Upper lobe of right lung (tissue), 1 donor: ENCODE data around the gene AFG1L. TPM values are rescaled to one million over a fixed set of nuclear protein-coding genes. Genes with fewer than 3 reads are reported as not detected.
"Not testable (repeated sequence)": the region's sequence is repeated elsewhere in the genome, so short reads cannot be mapped to it uniquely, and the experiment has no call there.

Experiments
- ATAC-seq: fragments of 200-7000 bp; cut with Tn5 transposase; one replicate; pipeline ENCODE4 v1.9.1; 2020; ENCODE audit warnings: mild to moderate bottlenecking, moderate library complexity
- DNase-seq: peaks from one replicate; pipeline ENCODE4 v3.0.0-alpha.2; 2020
- H3K27ac ChIP-seq: fragments of 200-600 bp; one replicate; pipeline ENCODE4 v1.8.0; 2022
- H3K27me3 ChIP-seq: fragments of 200-600 bp; one replicate; pipeline ENCODE4 v1.8.0; 2022; ENCODE audit warnings: mild to moderate bottlenecking
- H3K36me3 ChIP-seq: fragments of 200-600 bp; one replicate; pipeline ENCODE4 v1.8.0; 2022
- H3K4me1 ChIP-seq: fragments of 200-600 bp; one replicate; pipeline ENCODE4 v1.8.0; 2022
- H3K4me3 ChIP-seq: fragments of 200-600 bp; one replicate; pipeline ENCODE4 v1.8.0; 2022; ENCODE audit warnings: mild to moderate bottlenecking
- H3K9me3 ChIP-seq: fragments of 200-600 bp; one replicate; pipeline ENCODE4 v1.8.0; 2022
- CTCF ChIP-seq: fragments of 200-600 bp; IDR thresholded peaks from one replicate; pipeline ENCODE4 v1.8.0; 2022; ENCODE audit warnings: antibody characterized with exemption
- intact Hi-C: fragments of 100-400 bp; cut with DNase I; formaldehyde crosslinking; loops from one replicate; pipeline ENCODE4 v1.11.0; 2022
- total RNA-seq: library from RNA; stranded (reverse); fragmentation: NEBNext Ultra II Directional; extraction: Animal tissue kit (Norgen Biotek cat#: 25700); gene quantifications from one replicate; pipeline ENCODE4 v1.2.1, GENCODE V29; 2021
- donor health status: DM: no; HTN: yes; CAD: no; lungs with severe emphysema.

AFG1L gene
- total RNA-seq, 1 donor from 2014 or later = 7.7 TPM

- Histone ChIP-seq H3K27ac (no peak overlapping the region), H3K4me1 (no peaks in the 10 kb centered on the region), H3K27me3 (no peaks in the 10 kb centered on the region), H3K9me3 (no peaks in the 10 kb centered on the region), H3K4me3 (no peak overlapping the region), H3K36me3 (no peaks in the 10 kb centered on the region)
- DNase-seq = no peak
- TF ChIP-seq CTCF = no peak
- intact Hi-C loops = no loop called here
- ATAC-seq = no peak
Measured at GRCh38 chr6:108268845-108269244, 26.0 kb upstream of the AFG1L start.

- H3K4me1 ChIP-seq, DNase-seq, H3K27me3 ChIP-seq, H3K9me3 ChIP-seq, H3K27ac ChIP-seq, H3K4me3 ChIP-seq, intact Hi-C loops, ATAC-seq, H3K36me3 ChIP-seq: not testable (repeated sequence)
Measured at GRCh38 chr6:108269955-108270354, 24.9 kb upstream of the AFG1L start.

GRCh38 chr6:108274546-108274945 is 20.3 kb upstream of the AFG1L start:
- intact Hi-C loops = no loop called here

GRCh38 chr6:108275976-108276375 is 18.9 kb upstream of the AFG1L start:
- DNase-seq (no peak), ATAC-seq (no peak)
- intact Hi-C loops = no loop called here

More at GRCh38 chr6:108274546-108274945, 20.3 kb upstream of the AFG1L start:
- no peak overlapping the region for H3K4me3 ChIP-seq
- ATAC-seq (no peak), DNase-seq (no peak)
- TF ChIP-seq CTCF = no peak
- no peak overlapping the region for H3K27ac ChIP-seq
- no peaks in the 10 kb centered on the region for H3K27me3 ChIP-seq
- no peaks in the 10 kb centered on the region for H3K9me3 ChIP-seq
- no peaks in the 10 kb centered on the region for H3K36me3 ChIP-seq
- no peaks in the 10 kb centered on the region for H3K4me1 ChIP-seq

GRCh38 chr6:108277295-108277694 is 17.6 kb upstream of the AFG1L start:
- Histone ChIP-seq H3K36me3 (no peaks in the 10 kb centered on the region), H3K27ac (no peak overlapping the region), H3K27me3 (no peaks in the 10 kb centered on the region), H3K4me3 (no peak overlapping the region), H3K4me1 (no peaks in the 10 kb centered on the region), H3K9me3 (no peaks in the 10 kb centered on the region)
- TF ChIP-seq CTCF = no peak
- intact Hi-C loops = no loop called here
- DNase-seq (no peak), ATAC-seq (no peak)

More at GRCh38 chr6:108275976-108276375, 18.9 kb upstream of the AFG1L start:
- H3K36me3 ChIP-seq = no peaks in the 10 kb centered on the region
- H3K9me3 ChIP-seq = no peaks in the 10 kb centered on the region
- no peak for TF ChIP-seq CTCF
- no peak overlapping the region for H3K27ac ChIP-seq
- no peaks in the 10 kb centered on the region for H3K4me1 ChIP-seq
- no peaks in the 10 kb centered on the region for H3K27me3 ChIP-seq
- H3K4me3 ChIP-seq = no peak overlapping the region

GRCh38 chr6:108277831-108278230 is 17.0 kb upstream of the AFG1L start:
- H3K27ac ChIP-seq = no peak overlapping the region
- no peak for ATAC-seq

More at GRCh38 chr6:108277831-108278230, 17.0 kb upstream of the AFG1L start:
- intact Hi-C loops = no loop called here
- Histone ChIP-seq H3K4me1 (no peaks in the 10 kb centered on the region), H3K4me3 (no peak overlapping the region), H3K27me3 (no peaks in the 10 kb centered on the region), H3K9me3 (no peaks in the 10 kb centered on the region), H3K36me3 (no peaks in the 10 kb centered on the region)
- TF ChIP-seq CTCF = no peak
- DNase-seq = no peak
